Cardiac muscle cell (in vitro differentiated cells and primary cell): Measurements from ENCODE around the gene EPHB2. TPM values are rescaled to one million over a fixed set of nuclear protein-coding genes. Genes with fewer than 3 reads are reported as not detected.
A peak's percentile ranks its signal among the peaks of the same experiment; 100 is the strongest.
"Not testable (repeated sequence)": the region's sequence is repeated elsewhere in the genome, so short reads cannot be mapped to it uniquely, and the experiment has no call there.

Source experiments
- DNase-seq, 2 donors: peaks; one replicate each; pipeline versions ENCODE4 v3.0.0 to v3.0.0-alpha.2; 2010 to 2017; ENCODE audit warnings: low read depth in 1 of 2, low spot score in 1 of 2
- H3K27ac ChIP-seq: fragments of 200-600 bp; sonication (generic); 2 replicates; pipeline ENCODE4 v1.5.1; 2016
- H3K27me3 ChIP-seq: fragments of 200-600 bp; sonication (generic); 2 replicates; pipeline ENCODE4 v1.6.0; 2016; ENCODE audit warnings: control low read depth
- H3K36me3 ChIP-seq: fragments of 200-600 bp; sonication (generic); 2 replicates; pipeline ENCODE4 v1.5.1; 2016; ENCODE audit warnings: control low read depth
- H3K4me1 ChIP-seq: fragments of 200-600 bp; sonication (generic); 2 replicates; pipeline ENCODE4 v1.8.1; 2017; ENCODE audit warnings: low read depth, mild to moderate bottlenecking, mixed run types
- H3K4me3 ChIP-seq: fragments of 200-600 bp; sonication (generic); 2 replicates; pipeline ENCODE4 v1.5.1; 2016; ENCODE audit warnings: mild to moderate bottlenecking
- H3K9me3 ChIP-seq: fragments of 200-600 bp; sonication (generic); 2 replicates; pipeline ENCODE4 v1.5.1; 2017; ENCODE audit warnings: low read depth, mild to moderate bottlenecking, control low read depth
- polyA plus RNA-seq: library from polyadenylated mRNA; unstranded; fragments of >200 nt; fragmentation: Nextera tagmentation; extraction: Ambion mirVana; gene quantifications from 2 replicates; pipeline ENCODE4 v1.2.1, GENCODE V29; 2016
- total RNA-seq: library from RNA; depleted of rRNA; stranded (reverse); fragments of >200 nt; gene quantifications from 2 replicates; pipeline ENCODE4 v1.2.3, GENCODE V29; 2016
- TF ChIP-seq, protein P1 (sequence below): IDR thresholded peaks from 2 replicates; pipeline ENCODE4 v1.5.1; 2012; ENCODE audit warnings: low read depth, mild to moderate bottlenecking, low read length

EPHB2 gene
- total RNA-seq = 58.2 and 96.3 TPM in 2 replicates
- polyA plus RNA-seq = 38.8 and 58.8 TPM in 2 replicates

DNA sequence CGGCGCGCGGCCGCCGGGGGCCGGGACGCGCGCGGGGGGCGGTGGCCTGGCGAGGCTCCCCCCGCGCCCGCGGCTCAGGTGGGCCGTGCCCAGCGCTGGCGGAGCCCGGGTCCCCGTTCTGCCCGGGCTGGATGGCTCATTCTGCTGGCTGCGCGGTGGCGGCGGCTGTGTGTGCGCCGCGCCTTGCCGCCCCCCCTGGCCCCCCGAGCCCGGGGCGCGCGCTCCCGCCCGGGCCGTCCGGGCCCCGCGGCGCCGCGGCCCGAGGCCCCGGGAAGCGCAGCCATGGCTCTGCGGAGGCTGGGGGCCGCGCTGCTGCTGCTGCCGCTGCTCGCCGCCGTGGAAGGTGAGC is at the start of gene EPHB2:
Gene EPHB2, plus strand, starts transcription at position 139 of the 349 bp plus-strand sequence. Its CDS starts 144 bp downstream, at position 283.
- Histone ChIP-seq H3K36me3 (no peaks in the 10 kb centered on the region), H3K4me3 (peak within 1 kb of the TSS; percentile 82), H3K9me3 (no peaks in the 10 kb centered on the region), H3K27me3 (no peaks in the 10 kb centered on the region), H3K27ac (peak within 1 kb of the TSS; percentile 60), H3K4me1 (peaks cover 23% of the 10 kb centered on the region)
- peak in 1 of 2 donors; percentile 74 for DNase-seq
- TF ChIP-seq, protein P1, sequence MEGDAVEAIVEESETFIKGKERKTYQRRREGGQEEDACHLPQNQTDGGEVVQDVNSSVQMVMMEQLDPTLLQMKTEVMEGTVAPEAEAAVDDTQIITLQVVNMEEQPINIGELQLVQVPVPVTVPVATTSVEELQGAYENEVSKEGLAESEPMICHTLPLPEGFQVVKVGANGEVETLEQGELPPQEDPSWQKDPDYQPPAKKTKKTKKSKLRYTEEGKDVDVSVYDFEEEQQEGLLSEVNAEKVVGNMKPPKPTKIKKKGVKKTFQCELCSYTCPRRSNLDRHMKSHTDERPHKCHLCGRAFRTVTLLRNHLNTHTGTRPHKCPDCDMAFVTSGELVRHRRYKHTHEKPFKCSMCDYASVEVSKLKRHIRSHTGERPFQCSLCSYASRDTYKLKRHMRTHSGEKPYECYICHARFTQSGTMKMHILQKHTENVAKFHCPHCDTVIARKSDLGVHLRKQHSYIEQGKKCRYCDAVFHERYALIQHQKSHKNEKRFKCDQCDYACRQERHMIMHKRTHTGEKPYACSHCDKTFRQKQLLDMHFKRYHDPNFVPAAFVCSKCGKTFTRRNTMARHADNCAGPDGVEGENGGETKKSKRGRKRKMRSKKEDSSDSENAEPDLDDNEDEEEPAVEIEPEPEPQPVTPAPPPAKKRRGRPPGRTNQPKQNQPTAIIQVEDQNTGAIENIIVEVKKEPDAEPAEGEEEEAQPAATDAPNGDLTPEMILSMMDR = no peak

DNA sequence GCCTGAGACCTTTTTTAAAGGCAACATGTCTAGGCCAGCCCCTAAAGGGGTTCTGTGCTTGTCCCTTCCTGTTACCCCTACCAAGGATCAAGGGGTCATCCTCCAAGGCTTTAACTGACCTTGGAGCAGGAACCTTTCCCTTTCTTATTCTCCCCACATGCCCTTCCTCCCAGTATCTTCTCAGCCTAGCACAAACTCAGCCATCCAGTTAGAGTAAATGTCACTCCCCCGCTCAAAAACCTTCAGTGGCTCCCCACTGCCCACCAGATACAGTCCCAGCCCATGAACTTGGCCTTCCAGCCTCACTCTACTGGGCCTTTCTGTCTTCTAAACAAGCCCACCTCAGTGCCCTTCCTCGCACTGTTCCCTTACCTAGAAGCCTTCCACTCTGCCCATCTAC is 48.8 kb upstream of the EPHB2 start:
- H3K27me3 ChIP-seq = peaks cover 7% of the 10 kb centered on the region
- no peaks in the 10 kb centered on the region for H3K9me3 ChIP-seq
- DNase-seq = no peak
- TF ChIP-seq, protein P1 = no peak
- no peak overlapping the region for H3K27ac ChIP-seq
- H3K4me3 ChIP-seq = no peak overlapping the region
- no peaks in the 10 kb centered on the region for H3K4me1 ChIP-seq
- H3K36me3 ChIP-seq = no peaks in the 10 kb centered on the region

DNA sequence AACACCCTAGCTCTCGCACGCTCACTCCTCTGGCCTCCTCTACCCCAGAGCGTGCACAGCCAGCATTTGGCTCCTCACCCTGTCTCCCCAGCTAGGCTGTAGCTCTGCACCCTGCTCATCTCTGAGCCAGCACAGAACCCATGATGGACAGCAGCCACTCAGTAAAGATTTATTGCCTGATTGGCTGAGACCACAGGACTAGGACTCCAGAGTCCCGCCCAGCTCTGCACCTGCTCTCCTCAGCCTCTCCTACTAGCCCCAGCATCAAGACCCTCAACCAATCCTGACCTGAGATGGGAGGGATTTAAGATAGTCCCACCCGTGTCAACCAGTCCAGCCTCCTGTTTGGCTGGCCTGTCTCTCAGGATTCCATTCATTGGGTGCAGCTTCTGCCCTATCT is 48.3 kb upstream of the EPHB2 start:
- H3K9me3 ChIP-seq = no peaks in the 10 kb centered on the region
- peaks cover 3% of the 10 kb centered on the region for H3K27me3 ChIP-seq
- H3K4me1 ChIP-seq = no peaks in the 10 kb centered on the region
- no peak overlapping the region for H3K27ac ChIP-seq
- H3K4me3 ChIP-seq = no peak overlapping the region
- TF ChIP-seq, protein P1 = no peak
- no peaks in the 10 kb centered on the region for H3K36me3 ChIP-seq
- DNase-seq = peak in 1 of 2 donors; percentile 32

DNA sequence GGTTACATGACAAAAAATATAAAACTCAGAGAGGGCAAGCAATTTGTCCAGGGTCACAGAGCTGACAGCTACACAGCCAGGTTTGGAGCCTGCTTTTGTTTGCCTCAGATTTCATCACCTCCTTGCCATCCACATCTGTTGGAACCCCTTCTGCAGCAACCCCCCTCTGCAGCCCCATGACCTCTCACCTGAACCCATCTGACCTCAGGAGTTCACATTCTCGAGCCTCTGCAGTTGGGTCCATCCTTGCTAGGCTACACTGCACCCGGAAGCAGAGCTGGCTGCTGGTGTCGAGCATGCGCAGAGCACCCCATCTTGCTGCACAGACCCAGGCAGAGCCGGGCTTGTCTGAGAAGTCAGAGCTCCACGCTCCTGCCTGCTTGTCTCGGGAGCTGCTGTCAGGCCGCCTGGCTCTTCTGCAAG is 47.6 kb upstream of the EPHB2 start:
- TF ChIP-seq, protein P1 = no peak
- DNase-seq = no peak

DNA sequence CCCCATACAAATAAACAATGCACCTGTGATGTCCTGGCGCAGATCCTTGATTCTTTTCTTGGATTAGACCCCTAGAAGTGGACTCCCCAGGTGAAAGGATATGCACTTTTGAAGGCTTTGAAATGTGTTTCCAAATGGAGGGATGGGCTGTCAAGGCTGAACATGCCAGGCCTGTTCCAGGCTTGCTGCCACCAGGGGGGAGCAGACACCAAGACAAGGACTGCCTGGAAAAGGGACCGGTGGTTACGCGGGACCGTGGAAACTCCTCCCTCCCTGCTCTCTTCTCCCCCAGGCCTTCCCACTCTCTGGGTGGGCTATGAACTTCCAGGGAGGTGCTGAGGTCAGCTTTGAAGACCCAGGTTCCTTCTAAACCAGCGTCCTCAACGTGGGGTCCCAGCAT is 44.9 kb upstream of the EPHB2 start:
- H3K4me3 ChIP-seq = no peak overlapping the region
- DNase-seq = peak; percentile 41 to 64
- TF ChIP-seq, protein P1 = peak; percentile 57

More for the DNA sequence above, 47.6 kb upstream of the EPHB2 start:
- no peak overlapping the region for H3K4me3 ChIP-seq
- H3K27me3 ChIP-seq = no peaks in the 10 kb centered on the region
- no peaks in the 10 kb centered on the region for H3K36me3 ChIP-seq
- H3K27ac ChIP-seq = no peak overlapping the region
- H3K9me3 ChIP-seq = no peaks in the 10 kb centered on the region
- no peaks in the 10 kb centered on the region for H3K4me1 ChIP-seq

DNA sequence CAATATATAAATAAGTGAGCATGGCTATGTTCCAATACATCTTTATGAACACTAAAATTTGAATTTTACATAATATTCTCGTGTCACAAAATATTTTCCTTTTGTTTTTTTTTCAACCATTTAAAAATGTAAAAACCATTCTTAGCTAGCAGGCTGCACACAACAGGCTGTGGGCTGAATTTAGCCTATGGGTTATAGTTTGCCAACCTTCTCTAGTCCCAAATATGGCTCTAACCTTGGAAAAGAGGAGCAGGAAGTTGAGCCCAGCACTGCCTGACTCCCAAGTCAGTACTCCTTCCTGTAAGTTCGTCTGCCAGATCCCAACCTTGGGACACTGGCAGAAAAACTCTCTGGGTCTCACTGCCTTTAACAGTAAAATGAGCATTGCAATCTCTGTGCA is 44.2 kb upstream of the EPHB2 start:
- no peak overlapping the region for H3K4me3 ChIP-seq
- TF ChIP-seq, protein P1 = no peak
- H3K4me1 ChIP-seq = no peaks in the 10 kb centered on the region
- no peaks in the 10 kb centered on the region for H3K27me3 ChIP-seq
- no peak overlapping the region for H3K27ac ChIP-seq
- no peaks in the 10 kb centered on the region for H3K36me3 ChIP-seq
- H3K9me3 ChIP-seq = no peaks in the 10 kb centered on the region
- DNase-seq = no peak

More for the DNA sequence above, 44.9 kb upstream of the EPHB2 start:
- no peaks in the 10 kb centered on the region for H3K9me3 ChIP-seq
- no peaks in the 10 kb centered on the region for H3K36me3 ChIP-seq
- H3K27ac ChIP-seq = no peak overlapping the region
- H3K4me1 ChIP-seq = no peaks in the 10 kb centered on the region
- H3K27me3 ChIP-seq = no peaks in the 10 kb centered on the region

DNA sequence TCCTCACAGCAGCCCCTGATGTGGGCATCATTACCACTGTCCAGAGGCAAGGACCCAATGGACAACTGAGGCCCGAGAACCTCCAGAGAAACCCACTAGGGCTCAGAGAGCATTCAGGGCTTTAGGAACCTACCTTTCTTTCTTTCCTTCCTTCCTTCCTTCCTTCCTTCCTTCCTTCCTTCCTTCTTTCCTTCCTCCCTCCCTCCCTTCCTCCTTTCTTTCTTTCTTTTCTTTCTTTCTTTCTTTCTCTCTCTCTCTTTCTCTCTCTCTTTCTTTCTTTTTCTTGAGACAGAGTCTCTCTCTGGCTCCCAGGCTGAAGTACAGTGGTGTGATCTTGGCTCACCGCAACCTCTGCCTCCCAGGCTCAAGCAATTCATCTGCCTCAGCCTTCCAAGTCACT is 41.8 kb upstream of the EPHB2 start:
- not testable (repeated sequence) for H3K9me3 ChIP-seq, H3K4me3 ChIP-seq, H3K27ac ChIP-seq, H3K36me3 ChIP-seq, DNase-seq, H3K4me1 ChIP-seq, H3K27me3 ChIP-seq
